ENCODE data around the gene HDGFL1.

HDGFL1 gene

DNA sequence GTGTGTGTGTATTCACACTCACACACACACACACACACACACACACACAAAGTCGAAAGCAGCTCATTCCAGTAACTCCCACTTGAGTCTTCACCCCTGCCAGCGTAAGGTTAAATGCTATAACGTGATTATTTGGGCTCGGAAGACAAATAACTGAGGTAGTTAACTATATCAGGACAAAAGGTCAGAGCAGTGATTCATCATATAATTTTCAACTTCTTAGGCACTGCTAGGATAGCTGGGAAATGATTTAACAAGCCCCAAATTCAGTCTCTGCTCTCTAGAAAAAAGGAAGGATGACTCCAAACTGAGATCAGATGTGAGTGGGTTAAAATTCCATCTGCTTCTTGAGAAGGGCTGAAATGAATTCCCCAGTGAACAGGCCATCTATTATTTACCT lies 30.7 kb downstream of the HDGFL1 start (continued):
- TF ChIP-seq GLI2 (tag by site-specific recombination; IDR thresholded peaks at IDR 0.05; ENCODE audit: borderline replicate concordance, low read depth): no peak
- TF ChIP-seq, protein P1, sequence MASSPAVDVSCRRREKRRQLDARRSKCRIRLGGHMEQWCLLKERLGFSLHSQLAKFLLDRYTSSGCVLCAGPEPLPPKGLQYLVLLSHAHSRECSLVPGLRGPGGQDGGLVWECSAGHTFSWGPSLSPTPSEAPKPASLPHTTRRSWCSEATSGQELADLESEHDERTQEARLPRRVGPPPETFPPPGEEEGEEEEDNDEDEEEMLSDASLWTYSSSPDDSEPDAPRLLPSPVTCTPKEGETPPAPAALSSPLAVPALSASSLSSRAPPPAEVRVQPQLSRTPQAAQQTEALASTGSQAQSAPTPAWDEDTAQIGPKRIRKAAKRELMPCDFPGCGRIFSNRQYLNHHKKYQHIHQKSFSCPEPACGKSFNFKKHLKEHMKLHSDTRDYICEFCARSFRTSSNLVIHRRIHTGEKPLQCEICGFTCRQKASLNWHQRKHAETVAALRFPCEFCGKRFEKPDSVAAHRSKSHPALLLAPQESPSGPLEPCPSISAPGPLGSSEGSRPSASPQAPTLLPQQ (tag by site-specific recombination; IDR thresholded peaks at IDR 0.05): no peak
- TF ChIP-seq KLF7 (tag by site-specific recombination; IDR thresholded peaks at IDR 0.05; ENCODE audit: borderline replicate concordance): no peak
- TF ChIP-seq ZNF529 (tag by site-specific recombination; IDR thresholded peaks at IDR 0.05; ENCODE audit: insufficient replicate concordance): no peak
- TF ChIP-seq, protein P2, sequence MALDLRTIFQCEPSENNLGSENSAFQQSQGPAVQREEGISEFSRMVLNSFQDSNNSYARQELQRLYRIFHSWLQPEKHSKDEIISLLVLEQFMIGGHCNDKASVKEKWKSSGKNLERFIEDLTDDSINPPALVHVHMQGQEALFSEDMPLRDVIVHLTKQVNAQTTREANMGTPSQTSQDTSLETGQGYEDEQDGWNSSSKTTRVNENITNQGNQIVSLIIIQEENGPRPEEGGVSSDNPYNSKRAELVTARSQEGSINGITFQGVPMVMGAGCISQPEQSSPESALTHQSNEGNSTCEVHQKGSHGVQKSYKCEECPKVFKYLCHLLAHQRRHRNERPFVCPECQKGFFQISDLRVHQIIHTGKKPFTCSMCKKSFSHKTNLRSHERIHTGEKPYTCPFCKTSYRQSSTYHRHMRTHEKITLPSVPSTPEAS (tag by site-specific recombination; IDR thresholded peaks at IDR 0.05): no peak
- TF ChIP-seq, protein P3, sequence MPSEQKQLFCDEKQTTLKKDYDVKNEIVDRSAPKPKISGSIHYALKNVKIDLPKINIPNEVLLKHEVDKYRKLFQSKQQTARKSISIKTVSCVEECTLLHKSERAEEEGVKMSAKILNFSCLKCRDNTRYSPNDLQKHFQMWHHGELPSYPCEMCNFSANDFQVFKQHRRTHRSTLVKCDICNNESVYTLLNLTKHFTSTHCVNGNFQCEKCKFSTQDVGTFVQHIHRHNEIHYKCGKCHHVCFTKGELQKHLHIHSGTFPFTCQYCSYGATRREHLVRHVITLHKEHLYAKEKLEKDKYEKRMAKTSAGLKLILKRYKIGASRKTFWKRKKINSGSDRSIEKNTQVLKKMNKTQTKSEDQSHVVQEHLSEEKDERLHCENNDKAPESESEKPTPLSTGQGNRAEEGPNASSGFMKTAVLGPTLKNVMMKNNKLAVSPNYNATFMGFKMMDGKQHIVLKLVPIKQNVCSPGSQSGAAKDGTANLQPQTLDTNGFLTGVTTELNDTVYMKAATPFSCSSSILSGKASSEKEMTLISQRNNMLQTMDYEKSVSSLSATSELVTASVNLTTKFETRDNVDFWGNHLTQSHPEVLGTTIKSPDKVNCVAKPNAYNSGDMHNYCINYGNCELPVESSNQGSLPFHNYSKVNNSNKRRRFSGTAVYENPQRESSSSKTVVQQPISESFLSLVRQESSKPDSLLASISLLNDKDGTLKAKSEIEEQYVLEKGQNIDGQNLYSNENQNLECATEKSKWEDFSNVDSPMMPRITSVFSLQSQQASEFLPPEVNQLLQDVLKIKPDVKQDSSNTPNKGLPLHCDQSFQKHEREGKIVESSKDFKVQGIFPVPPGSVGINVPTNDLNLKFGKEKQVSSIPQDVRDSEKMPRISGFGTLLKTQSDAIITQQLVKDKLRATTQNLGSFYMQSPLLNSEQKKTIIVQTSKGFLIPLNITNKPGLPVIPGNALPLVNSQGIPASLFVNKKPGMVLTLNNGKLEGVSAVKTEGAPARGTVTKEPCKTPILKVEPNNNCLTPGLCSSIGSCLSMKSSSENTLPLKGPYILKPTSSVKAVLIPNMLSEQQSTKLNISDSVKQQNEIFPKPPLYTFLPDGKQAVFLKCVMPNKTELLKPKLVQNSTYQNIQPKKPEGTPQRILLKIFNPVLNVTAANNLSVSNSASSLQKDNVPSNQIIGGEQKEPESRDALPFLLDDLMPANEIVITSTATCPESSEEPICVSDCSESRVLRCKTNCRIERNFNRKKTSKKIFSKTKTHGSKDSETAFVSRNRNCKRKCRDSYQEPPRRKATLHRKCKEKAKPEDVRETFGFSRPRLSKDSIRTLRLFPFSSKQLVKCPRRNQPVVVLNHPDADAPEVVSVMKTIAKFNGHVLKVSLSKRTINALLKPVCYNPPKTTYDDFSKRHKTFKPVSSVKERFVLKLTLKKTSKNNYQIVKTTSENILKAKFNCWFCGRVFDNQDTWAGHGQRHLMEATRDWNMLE (tag by site-specific recombination; conservative IDR thresholded peaks at IDR 0.05; ENCODE audit: low read depth): no peak
- TF ChIP-seq ZNF341 (tag by site-specific recombination; IDR thresholded peaks at IDR 0.05; ENCODE audit: low read depth): no peak
- no peak for TF ChIP-seq KLF9 (tag by site-specific recombination; IDR thresholded peaks at IDR 0.05; ENCODE audit: low read depth)
- TF ChIP-seq, protein P4, sequence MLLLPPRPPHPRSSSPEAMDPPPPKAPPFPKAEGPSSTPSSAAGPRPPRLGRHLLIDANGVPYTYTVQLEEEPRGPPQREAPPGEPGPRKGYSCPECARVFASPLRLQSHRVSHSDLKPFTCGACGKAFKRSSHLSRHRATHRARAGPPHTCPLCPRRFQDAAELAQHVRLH (tag by site-specific recombination; IDR thresholded peaks at IDR 0.05): no peak
- no peak for TF ChIP-seq ZNF571 (tag by site-specific recombination; IDR thresholded peaks at IDR 0.05)

DNA sequence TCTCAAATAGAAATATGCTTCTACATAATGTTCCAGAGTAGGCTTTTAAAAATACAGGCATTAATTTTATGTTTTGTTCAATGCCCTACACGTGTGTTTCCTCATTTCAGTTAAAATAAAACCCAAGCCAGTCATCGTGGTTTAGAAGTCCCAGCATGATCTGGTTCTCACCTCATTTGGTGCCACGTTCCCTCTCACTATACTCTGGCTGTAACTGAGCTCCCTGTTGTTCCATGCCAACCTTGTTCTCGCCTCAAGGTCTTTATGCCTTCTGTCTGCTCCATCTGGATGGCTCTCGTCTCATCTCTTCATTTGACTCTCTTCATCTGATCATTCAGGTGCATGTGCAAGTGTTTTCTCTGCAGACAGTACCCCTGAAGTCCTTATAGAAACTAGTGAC lies 32.6 kb downstream of the HDGFL1 start:
- ChIA-PET POLR2A (no interaction called here), CTCF (no interaction called here)
- Histone ChIP-seq H3K9me3 (ENCODE audit: control insufficient read depth, insufficient read depth, low read depth, low read length) (no peaks in the 10 kb centered on the region), H3K4me1 (ENCODE audit: control insufficient read depth, insufficient read depth, low read length) (no peaks in the 10 kb centered on the region), H3K4me3 (ENCODE audit: low read depth, low read length) (no peak overlapping the region), H3K36me3 (ENCODE audit: control insufficient read depth in 2 of 2, insufficient read depth in 1 of 2, low read length in 2 of 2) (no peaks in the 10 kb centered on the region), H3K27ac (ENCODE audit: extremely low read depth, low read depth, low read length) (no peak overlapping the region)
- TF ChIP-seq ZNF514 (tag by site-specific recombination; IDR thresholded peaks at IDR 0.05): no peak
- TF ChIP-seq, protein P5, sequence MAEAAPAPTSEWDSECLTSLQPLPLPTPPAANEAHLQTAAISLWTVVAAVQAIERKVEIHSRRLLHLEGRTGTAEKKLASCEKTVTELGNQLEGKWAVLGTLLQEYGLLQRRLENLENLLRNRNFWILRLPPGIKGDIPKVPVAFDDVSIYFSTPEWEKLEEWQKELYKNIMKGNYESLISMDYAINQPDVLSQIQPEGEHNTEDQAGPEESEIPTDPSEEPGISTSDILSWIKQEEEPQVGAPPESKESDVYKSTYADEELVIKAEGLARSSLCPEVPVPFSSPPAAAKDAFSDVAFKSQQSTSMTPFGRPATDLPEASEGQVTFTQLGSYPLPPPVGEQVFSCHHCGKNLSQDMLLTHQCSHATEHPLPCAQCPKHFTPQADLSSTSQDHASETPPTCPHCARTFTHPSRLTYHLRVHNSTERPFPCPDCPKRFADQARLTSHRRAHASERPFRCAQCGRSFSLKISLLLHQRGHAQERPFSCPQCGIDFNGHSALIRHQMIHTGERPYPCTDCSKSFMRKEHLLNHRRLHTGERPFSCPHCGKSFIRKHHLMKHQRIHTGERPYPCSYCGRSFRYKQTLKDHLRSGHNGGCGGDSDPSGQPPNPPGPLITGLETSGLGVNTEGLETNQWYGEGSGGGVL (tag by site-specific recombination; IDR thresholded peaks at IDR 0.05): no peak
- TF ChIP-seq ZNF24 (tag by site-specific recombination; IDR thresholded peaks at IDR 0.05): no peak
- TF ChIP-seq ZNF274 (IDR thresholded peaks at IDR 0.05; ENCODE audit: low read length): no peak
- TF ChIP-seq ZNF274 (tag by site-specific recombination; IDR thresholded peaks at IDR 0.05; ENCODE audit: borderline replicate concordance): no peak
- TF ChIP-seq ZNF501 (tag by site-specific recombination; IDR thresholded peaks at IDR 0.05): no peak
- TF ChIP-seq, protein P6, sequence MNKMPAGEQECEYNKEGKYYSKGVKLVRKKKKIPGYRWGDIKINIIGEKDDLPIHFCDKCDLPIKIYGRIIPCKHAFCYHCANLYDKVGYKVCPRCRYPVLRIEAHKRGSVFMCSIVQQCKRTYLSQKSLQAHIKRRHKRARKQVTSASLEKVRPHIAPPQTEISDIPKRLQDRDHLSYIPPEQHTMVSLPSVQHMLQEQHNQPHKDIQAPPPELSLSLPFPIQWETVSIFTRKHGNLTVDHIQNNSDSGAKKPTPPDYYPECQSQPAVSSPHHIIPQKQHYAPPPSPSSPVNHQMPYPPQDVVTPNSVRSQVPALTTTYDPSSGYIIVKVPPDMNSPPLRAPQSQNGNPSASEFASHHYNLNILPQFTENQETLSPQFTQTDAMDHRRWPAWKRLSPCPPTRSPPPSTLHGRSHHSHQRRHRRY (tag by site-specific recombination; IDR thresholded peaks at IDR 0.05): no peak
- no peak for TF ChIP-seq ZNF48 (tag by site-specific recombination; IDR thresholded peaks at IDR 0.05)
- no peak for TF ChIP-seq ZNF555 (tag by site-specific recombination; conservative IDR thresholded peaks at IDR 0.05)

Data from HEK293 (cell line).